GOT3 (cell line): ENCODE results near the gene HIVEP3.

Experiments
- DNase-seq: peaks from one replicate; lab custom pipeline; 2025; ENCODE audit warnings: mixed read lengths; lab: John Stamatoyannopoulos, UW

Gene HIVEP3

GRCh38 chr1:41613689-41614574 lies 304.8 kb downstream of the HIVEP3 start:
- no peak for DNase-seq

GRCh38 chr1:41612953-41613352 lies 305.8 kb downstream of the HIVEP3 start:
- DNase-seq = no peak

GRCh38 chr1:41611932-41612450 lies 306.7 kb downstream of the HIVEP3 start:
- no peak for DNase-seq

DNA sequence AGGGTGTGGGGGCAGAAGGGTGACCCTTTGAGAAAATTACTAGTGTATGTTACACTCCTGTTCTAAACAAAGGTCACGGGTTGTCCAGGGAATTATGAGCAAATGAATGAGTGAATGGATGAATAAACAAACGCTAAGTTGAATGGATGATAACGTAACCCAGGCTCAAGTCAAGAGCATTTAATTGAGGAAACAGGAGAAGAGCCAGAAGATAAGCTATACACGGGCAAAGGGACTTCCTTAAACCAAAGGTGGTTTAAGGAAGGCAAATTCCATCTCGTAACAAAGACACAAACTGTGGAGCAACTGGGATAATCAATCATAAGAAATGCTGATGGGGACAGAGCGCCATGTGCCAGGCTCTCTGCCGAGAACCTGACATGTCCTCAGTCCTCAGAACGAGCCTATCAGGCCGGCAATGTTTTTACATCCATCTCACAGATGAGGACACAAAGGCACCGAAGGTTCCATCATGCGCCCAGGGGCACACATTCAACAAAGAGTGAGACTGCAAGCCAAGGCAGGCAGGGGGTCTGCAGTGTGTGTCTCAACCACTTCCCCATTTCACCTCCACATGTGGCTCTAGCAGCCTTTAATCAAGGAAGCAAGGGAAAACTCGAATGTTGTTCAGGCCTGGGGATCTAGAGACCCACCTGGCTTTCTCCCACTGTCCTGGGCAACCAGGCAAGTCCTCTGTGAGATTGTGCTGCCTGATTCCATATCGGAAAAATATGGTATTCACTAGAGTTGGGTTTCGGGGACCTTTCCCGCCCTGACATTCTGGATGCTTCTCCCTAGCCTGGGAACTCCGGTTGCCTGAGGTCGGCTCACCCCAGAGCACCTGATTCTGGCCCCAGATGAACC lies 307.4 kb downstream of the HIVEP3 start:
- no peak for DNase-seq

DNA sequence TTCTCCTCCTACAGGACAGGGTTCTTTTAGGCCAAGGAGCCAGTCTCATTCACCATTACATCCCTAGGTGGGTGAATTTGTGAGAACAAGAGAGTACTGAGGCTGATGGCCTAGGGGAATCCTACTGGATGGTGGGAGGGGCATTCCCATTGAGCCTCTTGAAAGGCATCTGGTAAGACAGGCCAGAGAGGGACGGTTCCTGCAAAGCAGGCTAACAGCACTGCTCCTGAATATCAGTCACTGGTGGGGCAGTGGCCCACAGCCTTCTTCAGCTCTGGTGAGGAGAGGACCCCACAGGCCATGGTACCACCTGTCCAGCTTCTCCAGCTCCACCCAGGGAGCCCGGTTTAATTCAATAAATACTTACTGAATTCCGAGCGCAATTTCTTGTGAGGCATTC lies 308.4 kb downstream of the HIVEP3 start:
- no peak for DNase-seq

GRCh38 chr1:41609166-41609883 lies 309.4 kb downstream of the HIVEP3 start:
- no peak for DNase-seq

DNA sequence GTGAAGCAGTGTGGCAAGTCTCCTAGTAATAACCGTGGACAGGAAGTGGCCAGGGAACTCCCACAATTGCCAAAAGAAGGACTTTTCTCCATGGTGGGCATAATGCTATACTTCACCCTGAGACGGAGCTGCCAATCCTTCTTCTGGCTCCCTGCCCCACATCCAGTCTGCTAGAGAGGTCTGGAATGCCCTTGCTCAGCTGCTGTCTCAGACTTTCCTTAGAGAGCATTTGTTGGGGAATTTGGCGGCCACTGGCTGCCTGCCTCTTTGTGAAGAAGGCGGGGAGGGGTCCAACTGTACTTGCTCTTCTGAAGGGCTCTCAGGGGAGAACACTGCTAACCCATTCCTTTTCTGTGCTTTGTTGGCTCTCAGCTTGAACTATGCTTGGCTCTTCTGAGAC lies 310.5 kb downstream of the HIVEP3 start:
- DNase-seq = no peak

- no peak for DNase-seq
These were observed 310.9 kb downstream of the HIVEP3 start for GRCh38 chr1:41607808-41608207.

DNA sequence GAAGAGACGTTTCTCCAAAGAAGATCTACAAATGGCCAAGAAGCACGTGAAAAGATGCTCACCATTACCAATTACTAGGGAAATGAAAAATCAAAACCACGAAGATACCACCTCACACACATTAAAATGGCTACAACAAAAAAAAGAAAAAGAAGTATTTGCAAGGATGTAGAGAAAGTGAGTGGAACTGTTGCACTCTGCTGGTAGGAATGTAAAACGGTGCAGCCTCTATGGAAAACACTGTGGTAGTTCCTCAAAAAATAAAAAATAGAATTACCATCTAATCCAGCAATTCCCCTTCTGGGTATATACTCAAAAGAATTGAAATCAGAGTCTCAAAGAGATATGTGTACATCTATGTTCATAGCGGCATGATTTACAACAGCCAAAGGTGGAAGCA lies 318.8 kb downstream of the HIVEP3 start:
- DNase-seq = no peak

- DNase-seq = no peak
These were observed 320.4 kb downstream of the HIVEP3 start for GRCh38 chr1:41598325-41598724.

- DNase-seq = no peak
These were observed 326.1 kb downstream of the HIVEP3 start for GRCh38 chr1:41592451-41593125.

GRCh38 chr1:41591891-41592290 lies 326.8 kb downstream of the HIVEP3 start:
- no peak for DNase-seq

- no peak for DNase-seq
These were observed 328.4 kb downstream of the HIVEP3 start for GRCh38 chr1:41590331-41590730.

GRCh38 chr1:41589395-41589794 lies 329.3 kb downstream of the HIVEP3 start:
- no peak for DNase-seq

DNA sequence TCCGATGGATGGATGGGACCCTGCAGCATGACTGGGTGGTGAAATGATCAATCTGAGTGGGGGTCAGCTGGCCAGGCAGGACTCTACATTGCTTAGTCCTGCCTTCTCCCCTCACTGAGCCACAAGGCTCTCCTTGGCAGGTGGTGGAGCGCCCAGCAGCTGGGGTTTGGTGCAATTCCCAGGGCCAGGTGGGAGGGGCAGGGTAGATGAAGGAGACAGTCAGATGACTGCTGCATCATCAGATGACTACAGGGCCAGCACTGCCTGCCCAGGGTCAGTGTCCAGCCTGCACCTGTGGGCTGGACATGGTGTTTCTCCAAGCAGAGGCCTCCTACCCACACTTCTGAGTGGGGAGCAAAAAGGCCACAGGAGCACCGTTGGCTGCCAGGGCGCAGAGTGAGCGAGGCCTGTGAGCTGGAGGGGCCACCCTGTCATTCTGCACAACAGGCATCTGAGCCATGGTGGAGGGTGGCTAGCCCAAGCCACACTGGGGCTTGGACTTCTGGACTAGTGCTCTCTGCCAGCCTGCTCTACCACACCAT lies 330.3 kb downstream of the HIVEP3 start:
- no peak for DNase-seq

DNA sequence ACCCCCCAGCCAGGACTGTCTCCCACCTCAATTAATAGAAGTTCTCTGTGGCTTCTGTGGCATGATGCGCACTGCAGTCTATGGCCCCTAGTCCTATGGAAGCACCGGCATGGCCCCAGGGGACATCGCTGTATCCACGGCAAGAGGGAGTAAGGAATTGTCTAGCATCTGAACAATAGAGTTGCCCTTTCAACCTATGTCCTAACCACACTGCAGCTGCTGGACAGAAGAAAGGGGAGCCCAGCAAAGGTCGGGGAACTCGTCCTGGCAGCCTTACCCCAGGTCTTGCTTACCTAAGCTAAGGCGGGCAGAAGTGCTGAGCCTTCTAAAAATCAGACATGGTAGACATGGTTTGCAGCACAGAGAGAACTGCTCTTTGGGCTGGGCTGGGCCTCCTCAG lies 330.9 kb downstream of the HIVEP3 start:
- DNase-seq = no peak

DNA sequence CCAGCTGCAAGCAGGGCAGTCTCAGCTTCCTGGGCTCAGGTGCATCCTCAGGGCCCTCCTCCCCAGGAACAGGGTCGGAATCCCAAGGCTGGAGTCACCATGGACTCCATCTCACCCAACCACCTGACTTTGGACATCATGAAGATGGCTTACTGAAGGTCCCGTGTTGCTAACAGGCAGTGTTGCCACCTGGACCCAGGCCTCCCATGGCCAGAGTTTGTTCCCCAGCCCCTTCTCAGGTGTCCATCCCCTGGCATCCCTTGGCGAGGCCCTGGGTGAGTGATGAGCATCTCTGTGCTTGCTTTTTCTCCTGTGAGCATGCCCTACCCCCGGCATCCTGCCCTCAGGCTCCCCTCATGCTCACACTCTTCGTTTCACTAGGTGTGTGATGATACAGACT lies 332.5 kb downstream of the HIVEP3 start:
- DNase-seq = no peak

DNA sequence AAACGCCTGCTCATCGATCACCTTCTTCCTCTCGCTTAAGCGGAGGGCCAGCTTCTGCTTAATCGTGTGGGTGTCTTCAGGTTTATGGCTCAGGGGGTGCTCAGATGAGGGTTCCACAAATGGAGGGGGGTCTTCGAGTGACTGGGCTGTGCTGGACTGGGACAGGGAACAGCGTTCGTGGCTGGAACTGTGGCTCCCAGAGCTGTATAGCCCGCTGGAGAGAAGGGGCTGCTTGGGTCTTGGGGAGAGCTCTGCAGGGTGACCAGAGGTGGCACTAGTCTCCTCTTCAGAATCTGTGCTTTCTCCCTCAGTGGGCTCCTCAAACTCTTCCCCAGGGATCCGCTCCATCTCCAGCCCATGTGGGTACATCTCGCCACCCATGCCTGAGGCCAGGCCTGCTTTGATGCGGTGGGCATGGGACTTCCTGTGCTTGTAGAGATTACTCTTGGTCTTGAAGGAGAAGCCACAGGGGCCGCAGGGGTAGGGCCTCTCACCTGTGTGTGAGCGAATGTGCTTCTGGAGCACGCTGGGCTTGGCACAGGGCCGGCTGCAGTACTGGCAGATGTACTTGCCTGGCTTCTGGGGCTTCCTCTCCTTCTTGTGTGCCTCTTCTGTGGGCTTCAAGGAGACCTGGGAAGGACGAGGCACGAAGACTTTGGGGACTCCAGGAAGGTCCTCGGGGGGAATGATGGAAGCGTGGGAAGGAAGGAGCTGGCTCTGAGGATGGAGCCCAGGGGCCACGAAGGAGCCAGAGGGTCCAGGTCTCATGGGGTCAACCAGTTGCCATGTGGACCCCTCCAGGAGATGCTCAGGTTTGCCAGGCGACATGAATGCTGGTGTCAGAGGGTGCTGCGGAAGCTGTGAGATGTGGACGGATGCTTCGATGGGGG lies 334.8 kb downstream of the HIVEP3 start:
- DNase-seq = no peak

DNA sequence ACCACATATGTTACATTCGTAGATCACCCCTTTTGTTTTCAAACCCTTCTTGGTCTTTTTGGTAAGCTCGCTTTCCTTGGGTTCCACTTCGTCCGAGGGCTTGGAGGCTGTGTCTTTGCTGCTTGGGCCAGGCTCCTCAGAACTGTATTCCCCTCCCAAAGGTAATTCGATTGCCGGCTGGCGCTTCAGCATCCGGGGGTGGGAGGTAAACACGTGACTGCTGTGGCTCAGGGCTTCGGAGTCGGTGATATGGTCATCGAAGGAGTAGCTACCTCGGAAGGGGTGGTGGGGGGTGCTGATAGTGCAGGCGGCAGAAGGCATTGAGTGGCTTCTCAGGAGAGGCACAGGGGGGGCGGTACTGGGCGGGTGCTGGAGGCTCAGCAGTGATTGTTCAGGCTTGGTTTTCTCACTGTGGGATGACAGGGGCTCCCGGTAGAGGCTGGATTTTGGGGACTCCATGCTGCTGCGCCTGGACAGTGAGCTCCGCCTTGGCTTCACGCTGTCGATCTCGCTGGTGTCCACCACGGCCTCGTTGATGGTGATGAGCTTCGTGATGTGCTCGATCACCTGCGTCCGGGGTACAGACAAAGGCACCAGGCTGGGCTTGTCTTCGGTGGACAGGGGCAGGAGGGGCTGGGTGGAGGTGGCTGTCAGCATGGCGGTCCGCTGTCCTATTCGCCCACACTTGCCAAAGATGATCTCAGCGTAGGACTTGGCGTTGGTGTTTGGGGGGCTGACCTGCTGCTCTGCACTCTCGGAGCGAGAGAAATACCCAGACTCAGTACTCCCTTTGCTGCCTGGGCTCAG lies 335.7 kb downstream of the HIVEP3 start:
- no peak for DNase-seq
